Mucosa of descending colon (tissue), 3 donors: Measurements from ENCODE around the gene HMGB4. TPM values are rescaled to one million over a fixed set of nuclear protein-coding genes. Genes with fewer than 3 reads are reported as not detected.

ENCODE experiments used
- ATAC-seq: fragments of 200-7000 bp; cut with Tn5 transposase; one replicate; pipeline ENCODE4 v1.9.1; 2020; ENCODE audit warnings: mild to moderate bottlenecking, moderate library complexity
- DNase-seq, 3 donors: peaks; one replicate each; pipeline ENCODE4 v3.0.0-alpha.2; 2020
- H3K36me3 ChIP-seq: fragments of 200-600 bp; one replicate; pipeline ENCODE4 v1.8.0; 2021; ENCODE audit warnings: low read depth, mild to moderate bottlenecking
- H3K4me1 ChIP-seq: fragments of 200-600 bp; one replicate; pipeline ENCODE4 v1.8.0; 2021; ENCODE audit warnings: low read depth, mild to moderate bottlenecking
- H3K4me3 ChIP-seq: fragments of 200-600 bp; one replicate; pipeline ENCODE4 v1.8.0; 2021; ENCODE audit warnings: mild to moderate bottlenecking
- H3K9me3 ChIP-seq: fragments of 200-600 bp; one replicate; pipeline ENCODE4 v1.8.0; 2021; ENCODE audit warnings: mild to moderate bottlenecking
- intact Hi-C, 2 donors: fragments of 100-400 bp; cut with DNase I in 1 of 2; cut with micrococcal nuclease in 1 of 2; formaldehyde crosslinking; loops; one replicate each; pipeline versions ENCODE4 v1.11.0 to v1.11.1; 2022; cut with DNase I, micrococcal nuclease
- total RNA-seq, 3 donors: library from RNA; stranded (reverse); fragmentation: NEBNext Ultra II Directional in 2 of 3; extraction: Animal tissue kit (Norgen Biotek cat#: 25700) in 2 of 3; gene quantifications; one replicate each; pipeline versions ENCODE4 v1.2.1 to v1.2.4, GENCODE V29; 2021 to 2023
- TF ChIP-seq, protein P1 (sequence below): fragments of 200-600 bp; IDR thresholded peaks from one replicate; pipeline ENCODE4 v1.8.0; 2022; ENCODE audit warnings: antibody characterized with exemption, mild to moderate bottlenecking
- donor health status: DM: no; HTN: no; CAD: no; lungs with moderate emphysema.
- donor health status: DM: no; HTN: no; CAD: no.
- donor health status: DM: no; HTN: yes; CAD: no.

Gene HMGB4
- total RNA-seq, 3 donors from 2014 or later = not detected

DNA sequence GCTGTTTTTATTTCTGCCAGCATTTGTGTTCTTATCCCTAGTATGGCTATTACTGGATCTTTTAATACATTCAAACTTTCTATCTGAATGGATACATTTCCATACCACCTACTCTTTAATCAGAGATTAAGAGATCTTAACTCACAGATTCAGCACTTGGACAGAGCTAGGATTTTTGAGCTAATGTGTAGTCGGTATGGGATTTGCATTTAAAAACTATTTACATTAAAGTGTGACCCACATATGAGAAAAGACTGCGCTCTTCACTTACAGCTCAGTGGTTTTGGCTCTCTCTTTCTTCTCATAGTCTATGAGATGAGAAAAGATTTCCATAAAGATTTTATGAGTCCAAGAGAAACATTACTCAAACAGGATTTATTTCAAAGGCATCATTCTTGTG lies 16.4 kb downstream of the HMGB4 start:
- DNase-seq (no peak), ATAC-seq (no peak)
- intact Hi-C loops = no loop called here
- Histone ChIP-seq H3K36me3 (no peaks in the 10 kb centered on the region), H3K4me1 (no peaks in the 10 kb centered on the region), H3K9me3 (no peaks in the 10 kb centered on the region), H3K4me3 (no peak overlapping the region)
- TF ChIP-seq, protein P1, sequence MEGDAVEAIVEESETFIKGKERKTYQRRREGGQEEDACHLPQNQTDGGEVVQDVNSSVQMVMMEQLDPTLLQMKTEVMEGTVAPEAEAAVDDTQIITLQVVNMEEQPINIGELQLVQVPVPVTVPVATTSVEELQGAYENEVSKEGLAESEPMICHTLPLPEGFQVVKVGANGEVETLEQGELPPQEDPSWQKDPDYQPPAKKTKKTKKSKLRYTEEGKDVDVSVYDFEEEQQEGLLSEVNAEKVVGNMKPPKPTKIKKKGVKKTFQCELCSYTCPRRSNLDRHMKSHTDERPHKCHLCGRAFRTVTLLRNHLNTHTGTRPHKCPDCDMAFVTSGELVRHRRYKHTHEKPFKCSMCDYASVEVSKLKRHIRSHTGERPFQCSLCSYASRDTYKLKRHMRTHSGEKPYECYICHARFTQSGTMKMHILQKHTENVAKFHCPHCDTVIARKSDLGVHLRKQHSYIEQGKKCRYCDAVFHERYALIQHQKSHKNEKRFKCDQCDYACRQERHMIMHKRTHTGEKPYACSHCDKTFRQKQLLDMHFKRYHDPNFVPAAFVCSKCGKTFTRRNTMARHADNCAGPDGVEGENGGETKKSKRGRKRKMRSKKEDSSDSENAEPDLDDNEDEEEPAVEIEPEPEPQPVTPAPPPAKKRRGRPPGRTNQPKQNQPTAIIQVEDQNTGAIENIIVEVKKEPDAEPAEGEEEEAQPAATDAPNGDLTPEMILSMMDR = no peak

DNA sequence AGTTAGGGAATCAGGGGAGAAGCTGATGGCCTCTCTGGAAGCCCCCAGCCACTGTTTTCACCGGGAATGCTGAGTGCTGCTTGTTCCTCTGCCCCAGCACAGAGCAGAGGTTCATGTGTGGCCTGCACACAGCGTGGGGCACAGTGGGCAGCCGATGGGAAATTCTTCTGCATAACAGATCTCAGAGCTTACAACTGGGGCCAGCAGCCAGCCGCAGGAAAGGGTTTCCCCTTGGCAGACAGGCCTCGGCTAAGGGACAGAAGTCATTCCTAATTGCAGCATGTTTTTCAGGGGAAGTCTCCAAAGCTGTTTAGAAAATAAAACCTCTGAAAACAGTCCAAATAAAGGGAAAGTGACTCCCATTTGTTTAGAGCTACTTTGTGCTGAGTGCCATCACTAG lies 22.6 kb downstream of the HMGB4 start:
- Histone ChIP-seq H3K9me3 (no peaks in the 10 kb centered on the region), H3K4me3 (no peak overlapping the region), H3K36me3 (no peaks in the 10 kb centered on the region), H3K4me1 (no peaks in the 10 kb centered on the region)
- intact Hi-C loops = no loop called here
- TF ChIP-seq, protein P1 = no peak
- ATAC-seq (no peak), DNase-seq (no peak)

DNA sequence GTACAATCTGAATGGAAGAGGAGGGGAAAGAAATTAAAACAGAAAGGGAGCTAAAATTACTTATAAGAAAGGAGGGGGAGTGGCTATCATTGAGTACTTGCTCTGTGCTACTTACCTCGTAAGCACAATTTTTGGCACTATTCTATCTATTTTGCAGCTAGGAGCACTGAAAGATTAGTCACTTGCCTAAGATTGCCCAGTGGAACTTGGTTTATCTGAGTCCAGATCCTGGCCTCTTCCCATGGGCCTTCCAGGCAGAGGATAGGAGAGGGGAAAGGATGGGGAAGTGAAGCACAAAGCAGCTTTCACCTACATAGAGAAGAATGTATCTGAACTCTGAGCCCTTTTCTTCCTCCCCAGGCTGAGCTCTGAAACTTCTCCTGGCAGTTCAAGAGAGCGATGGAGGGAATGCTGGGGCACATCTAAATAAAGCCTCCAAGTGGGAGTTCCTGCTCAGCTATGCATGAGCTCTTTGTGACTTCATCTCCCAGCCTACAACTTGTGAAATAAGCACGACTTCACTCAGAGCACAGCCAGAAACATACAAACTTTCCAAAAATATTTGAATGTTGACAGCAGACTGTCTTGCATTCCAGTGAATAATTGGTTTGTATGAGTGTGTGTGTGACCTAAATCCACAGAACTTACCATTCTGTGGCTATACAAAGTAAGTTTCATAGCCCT lies 29.4 kb downstream of the HMGB4 start:
- no peaks in the 10 kb centered on the region for H3K9me3 ChIP-seq
- TF ChIP-seq, protein P1 = no peak
- no peaks in the 10 kb centered on the region for H3K4me1 ChIP-seq
- no peaks in the 10 kb centered on the region for H3K36me3 ChIP-seq
- ATAC-seq = no peak
- no peak overlapping the region for H3K4me3 ChIP-seq
- DNase-seq = no peak
- intact Hi-C loops = no loop called here

DNA sequence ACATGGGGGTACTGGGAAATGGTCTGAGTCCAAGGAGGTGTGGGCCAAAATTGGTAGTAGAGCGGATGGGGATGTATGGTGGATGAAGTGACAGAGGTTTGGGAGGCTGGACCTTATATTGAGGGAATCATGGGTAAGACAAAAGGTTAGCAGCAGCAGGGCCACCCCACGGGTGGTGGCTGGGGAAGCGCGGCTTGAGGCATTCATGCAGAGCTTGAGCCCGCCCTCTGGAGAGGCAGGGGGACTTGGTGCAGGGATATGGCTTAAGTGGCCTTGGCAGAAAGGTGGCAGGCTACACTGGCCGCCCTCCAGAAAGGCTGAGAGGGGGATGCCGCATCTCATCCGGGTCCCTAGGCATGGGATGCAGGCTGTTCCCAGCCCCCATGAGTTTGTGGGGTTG lies 31.5 kb downstream of the HMGB4 start:
- intact Hi-C loops = no loop called here
- Histone ChIP-seq H3K9me3 (no peaks in the 10 kb centered on the region), H3K4me3 (no peak overlapping the region), H3K4me1 (no peaks in the 10 kb centered on the region), H3K36me3 (no peaks in the 10 kb centered on the region)
- DNase-seq (no peak), ATAC-seq (no peak)
- TF ChIP-seq, protein P1 = no peak

DNA sequence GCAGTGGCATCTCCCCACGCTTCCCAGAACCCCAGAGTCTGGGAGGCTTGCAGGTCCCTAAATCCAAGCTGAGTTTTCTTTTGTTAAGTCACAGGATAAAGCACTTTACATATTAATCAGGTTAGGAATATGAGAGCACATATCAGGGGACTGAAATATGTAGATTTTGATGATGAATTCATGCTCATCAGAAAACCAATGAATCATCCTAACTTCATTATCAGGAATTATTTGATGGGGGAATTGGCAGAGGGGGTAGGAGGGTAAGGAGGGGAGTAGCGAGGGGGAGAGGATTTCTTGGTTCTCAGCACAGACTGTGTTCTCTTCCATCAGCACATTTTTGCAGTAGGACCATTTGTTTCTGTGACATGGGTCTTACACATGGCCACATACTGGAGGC lies 32.1 kb downstream of the HMGB4 start:
- TF ChIP-seq, protein P1 = no peak
- DNase-seq (no peak), ATAC-seq (no peak)
- H3K36me3 ChIP-seq = no peaks in the 10 kb centered on the region
- H3K4me3 ChIP-seq = no peak overlapping the region
- H3K9me3 ChIP-seq = no peaks in the 10 kb centered on the region
- H3K4me1 ChIP-seq = no peaks in the 10 kb centered on the region
- intact Hi-C loops = no loop called here
